Endothelial cell of umbilical vein (primary cell): ENCODE data around the gene KCP. TPM values are rescaled to one million over a fixed set of nuclear protein-coding genes. Genes with fewer than 3 reads are reported as not detected.

Experiments
- BruUV-seq: library from RNA; stranded (reverse); fragments of 400-500 nt; replicated peaks from 2 replicates; lab custom pipeline; 2021; lab: Mats Ljungman, UMichigan
- CTCF ChIA-PET: fragments of 300-600, 350-600 bp; sonication (Branson Sonifier 250); formaldehyde crosslinking; loops from one replicate; lab custom pipeline; 2021; ENCODE audit warnings: antibody characterized with exemption, inconsistent platforms; lab: Charles Lee
- POLR2A ChIA-PET: fragments of 300-600, 350-600 bp; sonication (Branson Sonifier 250); formaldehyde crosslinking; loops from one replicate; lab custom pipeline; 2021; ENCODE audit warnings: antibody characterized with exemption, inconsistent platforms; lab: Charles Lee
- DNase-seq: peaks from one replicate; pipeline ENCODE4 v3.0.0-alpha.2; 2011; ENCODE audit warnings: low read depth, low spot score
- FAIRE-seq: peaks from 2 replicates; lab custom pipeline; 2011; peaks lifted over from hg19 to GRCh38; lab: Jason Lieb, UNC
- H2AFZ ChIP-seq: 2 replicates; pipeline ENCODE4 v1.6.0; 2012; ENCODE audit warnings: low read depth, low read length, control low read depth, inconsistent platforms
- H3K27ac ChIP-seq: 2 replicates; pipeline ENCODE4 v1.5.1; 2011; ENCODE audit warnings: low read depth, mild to moderate bottlenecking, control low read depth, low read length, moderate library complexity; ENCODE audit not compliant: insufficient read depth
- H3K27me3 ChIP-seq, 2 experiments: 2 replicates each; pipeline versions ENCODE4 v1.6.0 to v1.6.1; 2011; ENCODE audit warnings: low read length in 2 of 2, mixed read lengths in 1 of 2; ENCODE audit not compliant: control insufficient read depth in 2 of 2, insufficient read depth in 2 of 2
- H3K36me3 ChIP-seq, 2 experiments: 2 replicates in 1 of 2; 3 replicates in 1 of 2; pipeline ENCODE4 v1.5.1; 2011; ENCODE audit warnings: low read length in 2 of 2, mild to moderate bottlenecking in 1 of 2, moderate library complexity in 1 of 2; ENCODE audit not compliant: control insufficient read depth in 2 of 2, insufficient read depth in 2 of 2; ENCODE audit errors: extremely low read depth in 1 of 2
- H3K4me1 ChIP-seq: 3 replicates; pipeline ENCODE4 v1.5.1; 2011; ENCODE audit warnings: mild to moderate bottlenecking, low read length; ENCODE audit not compliant: control insufficient read depth, insufficient read depth; ENCODE audit errors: extremely low read depth
- H3K4me2 ChIP-seq: 2 replicates; pipeline ENCODE4 v1.6.1; 2011; ENCODE audit warnings: low read length, control low read depth, mixed read lengths; ENCODE audit not compliant: insufficient read depth
- H3K4me3 ChIP-seq, 3 experiments: fragments of 200-600 bp in 1 of 3; sonication (generic), shearing (Covaris generic) in 1 of 3; replicated peaks in 1 of 3; 2 replicates each; pipeline ENCODE4 v1.5.1; 2011 to 2016; ENCODE audit warnings: control low read depth in 3 of 3, low read length in 3 of 3, mild to moderate bottlenecking in 2 of 3, inconsistent platforms in 1 of 3, low read depth in 1 of 3, moderate library complexity in 1 of 3; ENCODE audit not compliant: insufficient read depth in 1 of 3
- H3K79me2 ChIP-seq: 2 replicates; pipeline ENCODE4 v1.6.0; 2012; ENCODE audit warnings: low read length, inconsistent platforms; ENCODE audit not compliant: control insufficient read depth, insufficient read depth
- H3K9ac ChIP-seq: replicated peaks from 2 replicates; pipeline ENCODE3; 2011; ENCODE audit warnings: low read length, control low read depth; ENCODE audit not compliant: insufficient read depth; ENCODE audit errors: extremely low read depth
- H3K9me1 ChIP-seq: replicated peaks from 3 replicates; pipeline ENCODE4 v1.6.0; 2011; ENCODE audit warnings: mild to moderate bottlenecking, low read length; ENCODE audit not compliant: control insufficient read depth, insufficient read depth; ENCODE audit errors: extremely low read depth
- H3K9me3 ChIP-seq: replicated peaks from 2 replicates; pipeline ENCODE4 v1.5.1; 2012; ENCODE audit warnings: low read length, inconsistent platforms; ENCODE audit not compliant: control insufficient read depth, insufficient read depth
- H4K20me1 ChIP-seq: replicated peaks from 2 replicates; pipeline ENCODE3; 2011; ENCODE audit warnings: mild to moderate bottlenecking, low read length; ENCODE audit not compliant: control insufficient read depth, insufficient read depth; ENCODE audit errors: extremely low read depth
- CTCF ChIP-seq, 2 donors: IDR thresholded peaks; 1 replicate in 1 of 2; 2 replicates in 1 of 2; pipeline ENCODE4 v1.5.1; 2011; ENCODE audit warnings: low read length in 2 of 2, mild to moderate bottlenecking in 2 of 2, moderate library complexity in 2 of 2, control low read depth in 1 of 2, inconsistent platforms in 1 of 2, low read depth in 1 of 2; ENCODE audit not compliant: insufficient read depth in 1 of 2; ENCODE audit errors: extremely low read depth in 1 of 2
- EZH2 ChIP-seq: IDR thresholded peaks from 2 replicates; pipeline ENCODE4 v1.6.1; 2012; ENCODE audit warnings: borderline replicate concordance, low read depth, mild to moderate bottlenecking, moderate library complexity, low read length, inconsistent platforms; ENCODE audit not compliant: severe bottlenecking
- JUN ChIP-seq: IDR thresholded peaks from 2 replicates; pipeline ENCODE4 v1.6.1; 2011; ENCODE audit warnings: borderline replicate concordance, low read depth; ENCODE audit not compliant: insufficient read length, insufficient read depth
- MYC ChIP-seq: IDR thresholded peaks from one replicate; pipeline ENCODE4 v1.6.1; 2011; ENCODE audit warnings: mild to moderate bottlenecking, low read depth, low read length
- POLR2A ChIP-seq: IDR thresholded peaks from 2 replicates; pipeline ENCODE4 v1.6.1; 2012; ENCODE audit warnings: low read depth, mild to moderate bottlenecking, control low read depth, low read length
- dilution Hi-C: fragments of 300-500 bp; cut with MboI; formaldehyde crosslinking; loops from one replicate; pipeline ENCODE4 v1.15.0; 2019; ENCODE audit warnings: low sequenced_read_pairs; ENCODE audit not compliant: extremely low pct_ligation_motif_present
- intact Hi-C: fragments of 100-400 bp; cut with micrococcal nuclease; formaldehyde crosslinking; loops from one replicate; pipeline ENCODE4 v1.10.0; 2022
- polyA plus RNA-seq, 4 experiments: library from polyadenylated mRNA; depleted of rRNA in 3 of 4; stranded (reverse) in 3 of 4; unstranded in 1 of 4; fragments of >200 nt; gene quantifications; 2 replicates each; pipeline versions ENCODE4 v1.2.1 to v1.2.3, GENCODE V29; 2011 to 2012; ENCODE audit warnings: missing spikeins in 1 of 4
- total RNA-seq: library from RNA; stranded (reverse); gene quantifications from 2 replicates; pipeline ENCODE4 v1.2.3, GENCODE V29; 2021

The KCP gene
- total and polyA plus RNA-seq, 2 donors (not counting 3 experiments of a cell fraction or from before 2014, with no cell fraction given), result not detected

GRCh38 chr7:128869944-128870285 lies 40.6 kb downstream of the KCP start:
- Histone ChIP-seq H3K9me1 (no peaks in the 10 kb centered on the region), H3K4me2 (peak overlapping the region; percentile 67), H3K9ac (no peak overlapping the region), H3K27me3 (peaks cover 2% of the 10 kb centered on the region in 2 experiments), H3K4me1 (peaks cover 3% of the 10 kb centered on the region), H3K9me3 (no peaks in the 10 kb centered on the region), H3K79me2 (no peaks in the 10 kb centered on the region), H3K36me3 (peaks cover 0 to 14% of the 10 kb centered on the region in 2 experiments), H3K4me3 (peak overlapping the region in 1 of 3 experiments; percentile 38), H2AFZ (peak overlapping the region; percentile 28), H3K27ac (no peak overlapping the region), H4K20me1 (no peaks in the 10 kb centered on the region)
- no TSS peak for BruUV-seq
- intact Hi-C loops, result no loop called here
- DNase-seq (no peak), FAIRE-seq (no peak)
- dilution Hi-C loops, result no loop called here
- CTCF ChIA-PET, result no interaction called here
- TF ChIP-seq JUN (no peak), EZH2 (no peak), POLR2A (no peak), CTCF (IDR thresholded peaks at IDR 0.05; ENCODE audit: extremely low read depth in 1 of 2, insufficient read depth in 1 of 2, low read depth in 1 of 2, low read length in 2 of 2) (no peak), MYC (no peak)
- POLR2A ChIA-PET, result no interaction called here
